Psoas muscle (tissue), 8 donors: Measurements from ENCODE around the gene ITGA3. TPM values are rescaled to one million over a fixed set of nuclear protein-coding genes. Genes with fewer than 3 reads are reported as not detected.
A peak's percentile ranks its signal among the peaks of the same experiment; 100 is the strongest.

Experiments used
- ATAC-seq, 4 donors: fragments of 200-7000 bp; cut with Tn5 transposase; one replicate each; pipeline ENCODE4 v1.9.1; 2020; ENCODE audit warnings: moderate library complexity in 3 of 4, mild to moderate bottlenecking in 2 of 4
- DNase-seq, 2 donors: peaks; one replicate each; pipeline ENCODE4 v3.0.0-alpha.2; 2020
- H3K27ac ChIP-seq: fragments of 200-600 bp; one replicate; pipeline ENCODE4 v1.8.0; 2022
- H3K27me3 ChIP-seq, 3 donors: fragments of 200-600 bp in 1 of 3; one replicate each; pipeline versions ENCODE4 v1.6.1 to v1.8.0; 2013 to 2022; ENCODE audit warnings: low read length in 2 of 3, mild to moderate bottlenecking in 2 of 3, moderate library complexity in 1 of 3; ENCODE audit not compliant: insufficient read depth in 3 of 3
- H3K36me3 ChIP-seq, 2 donors: fragments of 200-600 bp in 1 of 2; one replicate each; pipeline versions ENCODE4 v1.6.1 to v1.8.0; 2013 to 2022; ENCODE audit warnings: low read depth in 1 of 2, mild to moderate bottlenecking in 1 of 2, moderate library complexity in 1 of 2; ENCODE audit not compliant: insufficient read depth in 1 of 2
- H3K4me1 ChIP-seq: fragments of 200-600 bp; one replicate; pipeline ENCODE4 v1.8.0; 2022
- H3K4me3 ChIP-seq: fragments of 200-600 bp; one replicate; pipeline ENCODE4 v1.8.0; 2022; ENCODE audit warnings: mild to moderate bottlenecking
- H3K9me3 ChIP-seq: fragments of 200-600 bp; one replicate; pipeline ENCODE4 v1.8.0; 2022
- WGBS, 3 donors: extraction: QIAGEN DNeasy Blood & Tissue Kit; methylation state at CpG; one replicate each; pipeline versions ENCODE4 v1.1.6 to v1.1.7; 2013; 5-methylcytosine and 5-hydroxymethylcytosine counted together
- intact Hi-C, 2 donors: fragments of 100-400 bp; cut with DNase I; formaldehyde crosslinking; loops; one replicate each; pipeline versions ENCODE4 v1.11.0 to v1.14.2; 2022
- polyA plus RNA-seq, 3 donors: library from polyadenylated mRNA; stranded (reverse); fragments of 200-250 nt; gene quantifications; one replicate each; pipeline ENCODE4 v1.2.3, GENCODE V29; 2013
- total RNA-seq, 4 donors: library from RNA; stranded (reverse); fragmentation: NEBNext Ultra II Directional in 2 of 4; extraction: Animal tissue kit (Norgen Biotek cat#: 25700) in 2 of 4; gene quantifications; one replicate each; pipeline versions ENCODE4 v1.2.1 to v1.2.4, GENCODE V29; 2021 to 2023
- TF ChIP-seq, protein P1 (sequence below): fragments of 200-600 bp; IDR thresholded peaks from one replicate; pipeline ENCODE4 v1.8.0; 2022; ENCODE audit warnings: antibody characterized with exemption
- donor health status: healthy with polysubstance abuse.
- donor health status: DM: no; HTN: no; CAD: no; lungs with moderate emphysema.
- donor health status: Bipolar disorder and iron deficiency.
- donor health status: healthy.
- donor health status: DM: yes; HTN: yes; CAD: no.
- donor health status: DM: no; HTN: no; CAD: no.
- donor health status: DM: no; HTN: no; CAD: no.
- donor health status: DM: yes; HTN: yes; CAD: no.

Gene ITGA3
- total and polyA plus RNA-seq, 7 donors = 4.9 to 21.9 (median 10.9) TPM

DNA sequence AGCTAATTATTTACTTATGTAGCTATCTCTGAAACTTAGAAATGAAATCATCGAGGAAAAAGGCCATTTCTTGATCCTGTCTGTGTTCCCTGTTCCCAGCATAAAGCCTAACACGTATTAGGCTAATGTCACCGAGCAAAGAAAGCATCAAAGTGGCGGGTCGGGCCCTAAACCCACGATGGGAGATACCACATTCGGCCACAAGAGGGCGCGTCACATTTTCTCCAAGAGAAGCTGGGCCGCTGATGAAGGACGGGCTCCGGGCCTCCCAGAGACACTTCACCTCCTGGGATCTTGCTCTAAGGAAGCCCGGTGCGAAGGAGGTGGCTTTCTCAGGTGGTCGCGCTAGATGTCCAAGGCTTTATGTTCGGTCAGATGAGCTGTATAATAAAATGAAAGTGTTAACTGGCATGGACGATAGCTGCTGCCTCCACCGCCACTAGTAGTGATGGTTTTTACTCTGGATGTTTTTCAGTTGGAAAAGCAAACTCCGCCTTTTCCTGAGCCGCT is 38.4 kb downstream of the ITGA3 start:
- Histone ChIP-seq H3K4me1 (peaks cover 41% of the 10 kb centered on the region), H3K27ac (peak overlapping the region; percentile 88), H3K36me3 (peaks cover 0 to 32% of the 10 kb centered on the region in 2 donors), H3K4me3 (peak overlapping the region; percentile 95), H3K9me3 (no peaks in the 10 kb centered on the region), H3K27me3 (no peaks in the 10 kb centered on the region)
- WGBS, 3 donors = 0 to 1% (median 0%) methylated on average over 21 of the region's 21 CpGs
- intact Hi-C loops = loop anchor here in 1 of 2 donors (2.0 to 5.0 kb wide), 3 partner anchors 37 to 203 kb away; partner anchors contain the start of gene ITGA3
- DNase-seq (peak; percentile 90 to 93), ATAC-seq (peak; percentile 66 to 79 (median 74))
- TF ChIP-seq, protein P1, sequence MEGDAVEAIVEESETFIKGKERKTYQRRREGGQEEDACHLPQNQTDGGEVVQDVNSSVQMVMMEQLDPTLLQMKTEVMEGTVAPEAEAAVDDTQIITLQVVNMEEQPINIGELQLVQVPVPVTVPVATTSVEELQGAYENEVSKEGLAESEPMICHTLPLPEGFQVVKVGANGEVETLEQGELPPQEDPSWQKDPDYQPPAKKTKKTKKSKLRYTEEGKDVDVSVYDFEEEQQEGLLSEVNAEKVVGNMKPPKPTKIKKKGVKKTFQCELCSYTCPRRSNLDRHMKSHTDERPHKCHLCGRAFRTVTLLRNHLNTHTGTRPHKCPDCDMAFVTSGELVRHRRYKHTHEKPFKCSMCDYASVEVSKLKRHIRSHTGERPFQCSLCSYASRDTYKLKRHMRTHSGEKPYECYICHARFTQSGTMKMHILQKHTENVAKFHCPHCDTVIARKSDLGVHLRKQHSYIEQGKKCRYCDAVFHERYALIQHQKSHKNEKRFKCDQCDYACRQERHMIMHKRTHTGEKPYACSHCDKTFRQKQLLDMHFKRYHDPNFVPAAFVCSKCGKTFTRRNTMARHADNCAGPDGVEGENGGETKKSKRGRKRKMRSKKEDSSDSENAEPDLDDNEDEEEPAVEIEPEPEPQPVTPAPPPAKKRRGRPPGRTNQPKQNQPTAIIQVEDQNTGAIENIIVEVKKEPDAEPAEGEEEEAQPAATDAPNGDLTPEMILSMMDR = peak; percentile 93

DNA sequence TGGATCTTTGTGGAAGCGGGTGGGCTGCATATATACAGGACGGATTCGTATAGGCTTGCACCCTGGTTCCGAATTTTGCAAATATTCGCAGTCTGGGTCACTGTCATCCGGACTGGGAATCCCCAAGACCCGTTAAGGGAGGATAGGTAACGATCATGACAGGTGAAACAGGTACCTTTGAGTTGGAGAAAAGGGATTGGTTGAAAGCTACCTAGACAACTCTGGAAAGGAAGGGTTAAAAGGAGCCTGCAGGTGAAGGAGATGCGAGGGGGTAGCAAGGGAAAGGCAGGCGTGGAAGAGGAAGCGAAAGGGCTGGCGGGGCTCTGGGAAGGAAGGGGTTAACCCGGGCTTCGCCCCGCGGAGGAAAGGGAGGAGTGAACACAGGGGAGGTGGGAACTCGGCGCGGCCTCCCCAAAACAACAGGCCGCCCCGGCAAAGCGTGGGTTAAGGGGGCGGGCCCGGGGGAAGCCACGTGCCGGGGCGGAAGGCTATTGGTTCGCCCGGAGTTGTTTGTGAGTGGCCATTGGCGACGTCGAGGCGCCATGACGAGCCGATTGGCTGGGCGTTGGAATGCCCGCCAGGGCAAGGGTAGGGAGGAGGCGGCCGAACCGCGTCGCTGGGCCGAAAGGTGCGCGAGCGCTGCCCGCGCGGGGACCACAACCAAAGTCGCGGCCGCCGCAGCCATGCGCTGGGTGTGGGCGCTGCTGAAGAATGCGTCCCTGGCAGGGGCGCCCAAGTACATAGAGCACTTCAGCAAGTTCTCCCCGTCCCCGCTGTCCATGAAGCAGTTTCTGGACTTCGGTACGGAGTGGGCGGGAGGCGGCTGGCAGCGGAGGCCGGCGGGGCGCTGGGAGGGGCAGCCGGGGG is 39.1 kb downstream of the ITGA3 start, which contains the start of gene PDK2:
Gene PDK2 (plus strand): TSS at position 599 of the 867 bp plus-strand sequence. CDS start 85 bp downstream, at position 684.
- 1% methylated on average over 63 to 68 of the region's 68 CpGs for WGBS, 3 donors
- H3K4me1 ChIP-seq = peaks cover 47% of the 10 kb centered on the region
- H3K36me3 ChIP-seq = peaks cover 0 to 25% of the 10 kb centered on the region in 2 donors
- intact Hi-C loops = loop anchor here (2.0 to 5.0 kb wide), 4 partner anchors 38 to 202 kb away; partner anchors contain the start of genes ITGA3 (in 1 of the 2) and SGCA (in 1 of the 2)
- peak within 1 kb of the TSS; percentile 95 for H3K4me3 ChIP-seq
- H3K27me3 ChIP-seq = no peaks in the 10 kb centered on the region
- H3K9me3 ChIP-seq = no peaks in the 10 kb centered on the region
- H3K27ac ChIP-seq = peak within 1 kb of the TSS; percentile 88
- DNase-seq (peak; percentile 97 to 98), ATAC-seq (peak; percentile 89 to 94 (median 90))
- TF ChIP-seq, protein P1 = no peak

DNA sequence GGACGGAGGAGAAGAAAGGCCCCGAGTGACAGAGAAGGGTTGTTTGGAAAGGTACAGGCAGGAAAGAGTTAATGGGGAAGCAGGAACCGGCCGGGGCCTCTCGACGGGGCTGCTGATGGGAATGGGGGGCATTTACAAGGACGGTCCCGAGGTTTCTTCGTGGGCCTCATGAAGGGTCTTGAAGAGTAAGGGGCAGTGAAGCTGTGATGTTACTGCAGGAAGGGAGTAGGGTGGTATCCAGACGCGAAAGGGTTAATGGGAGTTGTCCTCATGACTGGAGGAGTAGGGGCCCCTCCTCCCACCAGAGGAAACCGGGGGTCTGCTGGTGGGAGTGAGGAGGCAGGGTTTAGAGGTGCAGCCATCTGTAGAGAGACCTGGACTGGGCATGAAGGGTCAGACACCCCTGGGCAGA is 39.7 kb downstream of the ITGA3 start:
- Histone ChIP-seq H3K4me3 (peak overlapping the region; percentile 95), H3K27ac (peak overlapping the region; percentile 88), H3K9me3 (no peaks in the 10 kb centered on the region), H3K27me3 (no peaks in the 10 kb centered on the region), H3K36me3 (peaks cover 0 to 20% of the 10 kb centered on the region in 2 donors), H3K4me1 (peaks cover 54% of the 10 kb centered on the region)
- WGBS, 3 donors = 0 to 2% (median 1%) methylated on average over 12 of the region's 12 CpGs
- ATAC-seq = peak; percentile 1 to 13 (median 5)
- DNase-seq = no peak
- intact Hi-C loops = loop anchor here (2.0 to 5.0 kb wide), 2 partner anchors 57 to 72 kb away; partner anchors contain the start of gene SGCA (in 1 of the 2)
- TF ChIP-seq, protein P1 = no peak

DNA sequence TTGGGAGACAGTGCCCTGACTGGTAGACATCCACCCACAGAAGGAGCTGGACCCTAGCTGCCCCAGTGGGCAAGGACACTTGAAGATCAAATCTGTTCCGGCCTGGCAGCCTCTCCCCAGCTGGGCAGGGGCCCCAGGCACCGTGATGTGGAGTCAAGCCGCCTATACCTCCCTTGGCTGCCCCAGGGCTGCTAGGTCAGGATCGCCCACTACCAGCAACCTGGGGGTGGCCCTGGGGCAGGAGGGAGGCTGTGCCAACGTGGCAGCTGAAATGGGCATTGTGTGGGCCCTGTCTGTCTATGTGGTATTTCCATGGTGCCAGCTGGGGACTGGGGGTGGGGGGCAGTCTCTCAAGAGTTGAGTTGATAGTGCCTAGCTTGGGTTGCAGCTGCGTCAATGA is 40.2 kb downstream of the ITGA3 start:
- Histone ChIP-seq H3K4me3 (peak overlapping the region; percentile 95), H3K27me3 (no peaks in the 10 kb centered on the region), H3K9me3 (no peaks in the 10 kb centered on the region), H3K4me1 (peaks cover 58% of the 10 kb centered on the region), H3K27ac (peak overlapping the region; percentile 88), H3K36me3 (peaks cover 0 to 20% of the 10 kb centered on the region in 2 donors)
- WGBS, 3 donors = 8 to 12% (median 12%) methylated on average over 6 of the region's 6 CpGs
- ATAC-seq = peak in 3 of 4 donors; percentile 1 to 2 (median 1)
- TF ChIP-seq, protein P1 = no peak
- no peak for DNase-seq
- intact Hi-C loops = loop anchor here in 1 of 2 donors (5.0 kb wide), 1 partner anchor 71 kb away; the partner anchor contains the start of gene SGCA
